HL-60 (cell line): ENCODE measurements around the gene SZRD1.

Experiments used
- DNase-seq, 2 experiments: peaks; one replicate each; pipeline ENCODE4 v3.0.0-alpha.2; 2010 to 2020; ENCODE audit warnings: low read depth in 1 of 2, low spot score in 1 of 2
- H3K27ac ChIP-seq: fragments of 250-450 bp; sonication (Bioruptor Pico); replicated peaks from 2 replicates; pipeline ENCODE4 v1.5.1; 2020; ENCODE audit warnings: mild to moderate bottlenecking, moderate library complexity
- H3K27me3 ChIP-seq: fragments of 250-450 bp; sonication (Bioruptor Pico); 2 replicates; pipeline ENCODE4 v1.5.1; 2021; ENCODE audit warnings: mild to moderate bottlenecking, moderate library complexity; ENCODE audit not compliant: insufficient read depth, poor library complexity, severe bottlenecking
- H3K4me3 ChIP-seq: replicated peaks from 2 replicates; pipeline ENCODE4 v1.5.1; 2011; ENCODE audit warnings: mild to moderate bottlenecking, control low read depth, low read length; ENCODE audit not compliant: insufficient read depth
- GABPA ChIP-seq: IDR thresholded peaks from 2 replicates; pipeline ENCODE4 v1.6.1; 2012; ENCODE audit warnings: low read depth
- POLR2AphosphoS5 ChIP-seq: IDR thresholded peaks from 2 replicates; pipeline ENCODE4 v1.6.1; 2012; ENCODE audit warnings: low read depth
- SPI1 ChIP-seq: IDR thresholded peaks from 2 replicates; pipeline ENCODE4 v1.6.1; 2012; ENCODE audit warnings: low read depth, mild to moderate bottlenecking, borderline replicate concordance
- TF ChIP-seq, protein P1 (sequence below): IDR thresholded peaks from 2 replicates; pipeline ENCODE4 v1.6.1; 2012; ENCODE audit warnings: low read depth; ENCODE audit not compliant: insufficient replicate concordance
- TF ChIP-seq, protein P2 (sequence below): IDR thresholded peaks from one replicate; pipeline ENCODE4 v1.5.1; 2011; ENCODE audit warnings: low read length, control low read depth, inconsistent platforms; ENCODE audit not compliant: insufficient read depth

Gene SZRD1

DNA sequence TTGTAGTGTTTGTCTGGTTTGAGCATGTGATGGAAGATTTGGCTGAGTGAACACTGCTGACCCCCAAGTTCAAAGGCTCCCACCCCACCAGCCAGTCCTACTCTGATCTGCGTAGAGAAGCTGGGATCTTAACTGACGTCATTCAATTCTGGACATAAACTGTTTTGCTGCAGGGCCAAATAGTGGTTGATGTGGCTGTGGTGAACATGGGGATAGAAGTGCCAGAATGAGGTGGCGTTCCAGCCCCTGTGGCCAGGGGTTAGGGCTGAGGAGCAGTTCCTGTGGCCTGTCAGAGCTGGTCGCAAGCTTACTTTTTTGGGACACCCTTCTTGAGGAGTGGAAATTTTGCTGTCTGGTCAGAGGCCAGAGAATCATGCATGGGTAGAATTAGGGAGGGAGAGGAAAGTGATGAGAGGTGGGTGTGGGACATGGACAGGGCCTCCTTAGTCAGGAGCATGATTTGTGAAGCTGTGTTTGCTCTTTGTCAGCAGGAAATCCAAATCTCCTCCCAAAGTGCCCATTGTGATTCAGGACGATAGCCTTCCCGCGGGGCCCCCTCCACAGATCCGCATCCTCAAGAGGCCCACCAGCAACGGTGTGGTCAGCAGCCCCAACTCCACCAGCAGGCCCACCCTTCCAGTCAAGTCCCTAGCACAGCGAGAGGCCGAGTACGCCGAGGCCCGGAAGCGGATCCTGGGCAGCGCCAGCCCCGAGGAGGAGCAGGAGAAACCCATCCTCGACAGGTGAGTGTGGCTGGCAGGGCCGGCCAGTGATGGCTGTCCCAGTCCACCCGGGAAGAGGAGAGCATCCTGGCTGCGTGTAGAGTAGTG lies 25.9 kb downstream of the SZRD1 start:
- no peak for DNase-seq
- Histone ChIP-seq H3K27me3 (no peaks in the 10 kb centered on the region), H3K27ac (no peak overlapping the region), H3K4me3 (no peak overlapping the region)
- TF ChIP-seq POLR2AphosphoS5 = no peak
- TF ChIP-seq, protein P1, sequence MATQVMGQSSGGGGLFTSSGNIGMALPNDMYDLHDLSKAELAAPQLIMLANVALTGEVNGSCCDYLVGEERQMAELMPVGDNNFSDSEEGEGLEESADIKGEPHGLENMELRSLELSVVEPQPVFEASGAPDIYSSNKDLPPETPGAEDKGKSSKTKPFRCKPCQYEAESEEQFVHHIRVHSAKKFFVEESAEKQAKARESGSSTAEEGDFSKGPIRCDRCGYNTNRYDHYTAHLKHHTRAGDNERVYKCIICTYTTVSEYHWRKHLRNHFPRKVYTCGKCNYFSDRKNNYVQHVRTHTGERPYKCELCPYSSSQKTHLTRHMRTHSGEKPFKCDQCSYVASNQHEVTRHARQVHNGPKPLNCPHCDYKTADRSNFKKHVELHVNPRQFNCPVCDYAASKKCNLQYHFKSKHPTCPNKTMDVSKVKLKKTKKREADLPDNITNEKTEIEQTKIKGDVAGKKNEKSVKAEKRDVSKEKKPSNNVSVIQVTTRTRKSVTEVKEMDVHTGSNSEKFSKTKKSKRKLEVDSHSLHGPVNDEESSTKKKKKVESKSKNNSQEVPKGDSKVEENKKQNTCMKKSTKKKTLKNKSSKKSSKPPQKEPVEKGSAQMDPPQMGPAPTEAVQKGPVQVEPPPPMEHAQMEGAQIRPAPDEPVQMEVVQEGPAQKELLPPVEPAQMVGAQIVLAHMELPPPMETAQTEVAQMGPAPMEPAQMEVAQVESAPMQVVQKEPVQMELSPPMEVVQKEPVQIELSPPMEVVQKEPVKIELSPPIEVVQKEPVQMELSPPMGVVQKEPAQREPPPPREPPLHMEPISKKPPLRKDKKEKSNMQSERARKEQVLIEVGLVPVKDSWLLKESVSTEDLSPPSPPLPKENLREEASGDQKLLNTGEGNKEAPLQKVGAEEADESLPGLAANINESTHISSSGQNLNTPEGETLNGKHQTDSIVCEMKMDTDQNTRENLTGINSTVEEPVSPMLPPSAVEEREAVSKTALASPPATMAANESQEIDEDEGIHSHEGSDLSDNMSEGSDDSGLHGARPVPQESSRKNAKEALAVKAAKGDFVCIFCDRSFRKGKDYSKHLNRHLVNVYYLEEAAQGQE = no peak

DNA sequence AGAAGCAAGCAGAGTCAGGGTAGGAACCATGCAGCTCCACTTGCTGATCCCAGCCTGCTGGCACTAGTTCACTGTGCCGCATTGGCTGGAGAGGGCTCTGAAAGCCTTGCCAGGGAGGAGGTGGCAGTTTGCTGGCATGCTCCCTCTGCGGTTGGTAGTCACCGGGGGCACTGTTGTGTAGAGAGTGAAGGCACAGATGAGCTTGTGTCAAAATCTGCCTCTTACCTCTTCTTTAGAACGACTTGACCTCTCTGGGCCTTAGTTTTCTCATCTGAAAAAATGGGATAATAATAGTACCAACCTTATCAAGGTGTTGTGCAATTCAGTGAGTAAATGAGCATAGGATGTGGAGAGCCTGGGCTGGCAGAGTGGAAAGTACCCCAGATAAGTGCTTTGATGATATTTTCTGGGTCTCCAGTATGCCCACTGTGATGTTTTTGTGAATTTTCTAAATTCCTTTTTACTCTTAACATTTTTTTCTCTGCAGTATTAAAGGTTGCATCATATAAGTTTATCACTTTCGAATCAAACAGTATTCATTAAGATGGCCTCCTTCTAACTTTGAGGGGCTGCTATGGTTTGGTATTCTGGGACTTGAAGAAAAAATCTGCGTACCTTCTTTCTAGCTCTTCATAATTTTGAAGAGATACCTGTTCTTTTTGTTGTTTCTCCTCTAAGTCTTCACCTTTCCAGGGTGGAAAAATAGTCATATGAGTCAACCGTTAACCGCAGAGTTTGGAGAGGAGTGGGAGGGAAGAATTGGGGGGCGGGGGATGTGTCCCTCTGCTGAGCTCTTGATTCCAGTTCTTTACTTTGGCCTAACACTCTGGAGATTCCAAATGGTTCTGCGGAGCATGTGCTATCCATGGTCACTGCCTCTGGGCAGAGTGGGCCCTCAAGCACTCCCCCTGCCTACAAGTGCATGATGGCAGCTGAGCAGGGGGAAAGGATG lies 26.8 kb downstream of the SZRD1 start:
- DNase-seq = no peak
- TF ChIP-seq POLR2AphosphoS5 (no peak), SPI1 (no peak)
- H3K27me3 ChIP-seq = no peaks in the 10 kb centered on the region
- H3K27ac ChIP-seq = no peak overlapping the region
- no peak overlapping the region for H3K4me3 ChIP-seq

DNA sequence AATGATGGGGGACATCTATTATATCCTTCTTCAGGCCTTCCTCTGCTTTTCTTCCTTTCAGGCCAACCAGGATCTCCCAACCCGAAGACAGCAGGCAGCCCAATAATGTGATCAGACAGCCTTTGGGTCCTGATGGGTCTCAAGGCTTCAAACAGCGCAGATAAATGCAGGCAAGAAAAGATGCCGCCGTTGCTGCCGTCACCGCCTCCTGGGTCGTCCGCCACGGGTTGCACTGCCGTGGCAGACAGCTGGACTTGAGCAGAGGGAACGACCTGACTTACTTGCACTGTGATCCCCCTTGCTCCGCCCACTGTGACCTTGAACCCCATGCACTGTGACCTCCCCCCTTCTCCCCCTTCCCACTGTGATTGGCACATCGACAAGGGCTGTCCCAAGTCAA lies 27.9 kb downstream of the SZRD1 start:
- DNase-seq = no peak
- no peak for TF ChIP-seq POLR2AphosphoS5
- TF ChIP-seq, protein P1 = no peak
- TF ChIP-seq GABPA = no peak
- no peak for TF ChIP-seq SPI1
- TF ChIP-seq, protein P2, sequence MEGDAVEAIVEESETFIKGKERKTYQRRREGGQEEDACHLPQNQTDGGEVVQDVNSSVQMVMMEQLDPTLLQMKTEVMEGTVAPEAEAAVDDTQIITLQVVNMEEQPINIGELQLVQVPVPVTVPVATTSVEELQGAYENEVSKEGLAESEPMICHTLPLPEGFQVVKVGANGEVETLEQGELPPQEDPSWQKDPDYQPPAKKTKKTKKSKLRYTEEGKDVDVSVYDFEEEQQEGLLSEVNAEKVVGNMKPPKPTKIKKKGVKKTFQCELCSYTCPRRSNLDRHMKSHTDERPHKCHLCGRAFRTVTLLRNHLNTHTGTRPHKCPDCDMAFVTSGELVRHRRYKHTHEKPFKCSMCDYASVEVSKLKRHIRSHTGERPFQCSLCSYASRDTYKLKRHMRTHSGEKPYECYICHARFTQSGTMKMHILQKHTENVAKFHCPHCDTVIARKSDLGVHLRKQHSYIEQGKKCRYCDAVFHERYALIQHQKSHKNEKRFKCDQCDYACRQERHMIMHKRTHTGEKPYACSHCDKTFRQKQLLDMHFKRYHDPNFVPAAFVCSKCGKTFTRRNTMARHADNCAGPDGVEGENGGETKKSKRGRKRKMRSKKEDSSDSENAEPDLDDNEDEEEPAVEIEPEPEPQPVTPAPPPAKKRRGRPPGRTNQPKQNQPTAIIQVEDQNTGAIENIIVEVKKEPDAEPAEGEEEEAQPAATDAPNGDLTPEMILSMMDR = no peak
- Histone ChIP-seq H3K27me3 (no peaks in the 10 kb centered on the region), H3K4me3 (no peak overlapping the region), H3K27ac (no peak overlapping the region)

DNA sequence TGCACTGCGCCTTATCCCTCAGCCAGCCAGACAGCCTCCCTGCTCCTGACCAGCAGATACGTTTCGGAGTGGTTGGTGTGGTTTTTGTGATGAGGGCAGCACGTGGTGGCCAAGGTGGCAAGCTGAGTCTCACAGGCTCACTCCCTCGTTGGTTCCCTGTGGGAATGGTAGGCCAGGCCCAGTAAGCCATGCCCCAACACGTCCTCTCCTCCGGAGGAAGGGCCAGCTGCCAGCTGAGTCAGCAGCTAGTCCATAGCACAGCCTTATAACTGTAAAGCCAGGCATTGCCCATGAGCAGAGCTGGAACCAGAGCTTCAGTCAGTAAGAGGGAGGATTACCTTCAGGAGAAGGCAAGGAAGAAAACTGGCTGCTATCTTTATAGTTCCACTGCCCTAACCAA lies 29.5 kb downstream of the SZRD1 start:
- no peak for DNase-seq
- TF ChIP-seq SPI1 (no peak), POLR2AphosphoS5 (no peak), GABPA (no peak)
- TF ChIP-seq, protein P1 = no peak
- TF ChIP-seq, protein P2 = no peak
- no peaks in the 10 kb centered on the region for H3K27me3 ChIP-seq
- H3K27ac ChIP-seq = no peak overlapping the region
- H3K4me3 ChIP-seq = no peak overlapping the region
